ENCODE measurements around the gene BHLHE23. TPM values are rescaled to one million over a fixed set of nuclear protein-coding genes. Genes with fewer than 3 reads are reported as not detected.

The BHLHE23 gene
- total RNA-seq, 1 experiment from 2014 or later: not detected

GRCh38 chr20:63026582-63027165 lies 19.9 kb upstream of the BHLHE23 start:
- DNase-seq (ENCODE audit: extremely low read depth, low read depth): no peak

- DNase-seq (ENCODE audit: extremely low read depth, low read depth): no peak
Measured at GRCh38 chr20:63025534-63026331, 19.0 kb upstream of the BHLHE23 start.

GRCh38 chr20:63024573-63025392 lies 18.0 kb upstream of the BHLHE23 start:
- no peak for DNase-seq (ENCODE audit: extremely low read depth, low read depth)

GRCh38 chr20:63023936-63024571 lies 17.3 kb upstream of the BHLHE23 start:
- DNase-seq (ENCODE audit: extremely low read depth, low read depth): no peak

- no peak for DNase-seq (ENCODE audit: extremely low read depth, low read depth)
Measured at GRCh38 chr20:63023071-63023935, 16.5 kb upstream of the BHLHE23 start.

- no peak for DNase-seq (ENCODE audit: extremely low read depth, low read depth)
Measured at GRCh38 chr20:63022501-63022900, 15.7 kb upstream of the BHLHE23 start.

GRCh38 chr20:63021356-63022321 lies 14.9 kb upstream of the BHLHE23 start:
- no peak for DNase-seq (ENCODE audit: extremely low read depth, low read depth)

- no peak for DNase-seq (ENCODE audit: extremely low read depth, low read depth)
Measured at GRCh38 chr20:63020681-63021080, 13.9 kb upstream of the BHLHE23 start.

- no peak for DNase-seq (ENCODE audit: extremely low read depth, low read depth)
Measured at GRCh38 chr20:63017826-63018411, 11.2 kb upstream of the BHLHE23 start.

GRCh38 chr20:63017076-63017825 lies 10.5 kb upstream of the BHLHE23 start:
- DNase-seq (ENCODE audit: extremely low read depth, low read depth): no peak

GRCh38 chr20:63016514-63017075 lies 9.8 kb upstream of the BHLHE23 start:
- DNase-seq (ENCODE audit: extremely low read depth, low read depth): no peak

GRCh38 chr20:63015662-63016361 lies 9.0 kb upstream of the BHLHE23 start:
- DNase-seq (ENCODE audit: extremely low read depth, low read depth): no peak

- no peak for DNase-seq (ENCODE audit: extremely low read depth, low read depth)
Measured at GRCh38 chr20:63015147-63015661, 8.4 kb upstream of the BHLHE23 start.

GRCh38 chr20:63014710-63015109 lies 7.9 kb upstream of the BHLHE23 start:
- no peak for DNase-seq (ENCODE audit: extremely low read depth, low read depth)

- DNase-seq (ENCODE audit: extremely low read depth, low read depth): no peak
Measured at GRCh38 chr20:63014287-63014686, 7.5 kb upstream of the BHLHE23 start.

- no peak for DNase-seq (ENCODE audit: extremely low read depth, low read depth)
Measured at GRCh38 chr20:63013207-63013606, 6.4 kb upstream of the BHLHE23 start.

GRCh38 chr20:63011798-63012197 lies 5.0 kb upstream of the BHLHE23 start:
- DNase-seq (ENCODE audit: extremely low read depth, low read depth): no peak

All from NCI-H460 (cell line).